ENCODE measurements around the gene SMIM23.

Gene SMIM23

GRCh38 chr5:171813813-171814490, 28.3 kb downstream of the SMIM23 start:
- DNase-seq (ENCODE audit: low read depth in 1 of 2, low spot score in 1 of 2), result no peak

- no peak for DNase-seq (ENCODE audit: low read depth in 1 of 2, low spot score in 1 of 2)
These were observed 31.0 kb downstream of the SMIM23 start for GRCh38 chr5:171816666-171817065.

GRCh38 chr5:171820561-171820960, 34.9 kb downstream of the SMIM23 start:
- no peak for DNase-seq (ENCODE audit: low read depth in 1 of 2, low spot score in 1 of 2)

- DNase-seq (ENCODE audit: low read depth in 1 of 2, low spot score in 1 of 2), result no peak
These were observed 35.7 kb downstream of the SMIM23 start for GRCh38 chr5:171821286-171821685.

GRCh38 chr5:171823269-171823668, 37.7 kb downstream of the SMIM23 start:
- no peak for DNase-seq (ENCODE audit: low read depth in 1 of 2, low spot score in 1 of 2)

GRCh38 chr5:171825051-171825450, 39.4 kb downstream of the SMIM23 start:
- no peak for DNase-seq (ENCODE audit: low read depth in 1 of 2, low spot score in 1 of 2)

- no peak for DNase-seq (ENCODE audit: low read depth in 1 of 2, low spot score in 1 of 2)
These were observed 40.5 kb downstream of the SMIM23 start for GRCh38 chr5:171826132-171826531.

GRCh38 chr5:171827162-171827561, 41.5 kb downstream of the SMIM23 start:
- DNase-seq (ENCODE audit: low read depth in 1 of 2, low spot score in 1 of 2), result no peak

- no peak for DNase-seq (ENCODE audit: low read depth in 1 of 2, low spot score in 1 of 2)
These were observed 45.1 kb downstream of the SMIM23 start for GRCh38 chr5:171830686-171831085.

- DNase-seq (ENCODE audit: low read depth in 1 of 2, low spot score in 1 of 2), result no peak
These were observed 47.2 kb downstream of the SMIM23 start for GRCh38 chr5:171832775-171833174.

GRCh38 chr5:171834461-171834860, 48.8 kb downstream of the SMIM23 start:
- DNase-seq (ENCODE audit: low read depth in 1 of 2, low spot score in 1 of 2), result no peak

GRCh38 chr5:171835066-171835465, 49.4 kb downstream of the SMIM23 start:
- no peak for DNase-seq (ENCODE audit: low read depth in 1 of 2, low spot score in 1 of 2)

GRCh38 chr5:171837522-171837921, 51.9 kb downstream of the SMIM23 start:
- DNase-seq (ENCODE audit: low read depth in 1 of 2, low spot score in 1 of 2), result no peak

GRCh38 chr5:171838066-171838465, 52.4 kb downstream of the SMIM23 start:
- DNase-seq (ENCODE audit: low read depth in 1 of 2, low spot score in 1 of 2), result no peak

GRCh38 chr5:171839112-171839511, 53.5 kb downstream of the SMIM23 start:
- no peak for DNase-seq (ENCODE audit: low read depth in 1 of 2, low spot score in 1 of 2)

GRCh38 chr5:171840066-171840465, 54.4 kb downstream of the SMIM23 start:
- DNase-seq (ENCODE audit: low read depth in 1 of 2, low spot score in 1 of 2), result no peak

Measured in activated CD4-positive, alpha-beta T cell treated with anti-CD3 and anti-CD28 coated beads, Interleukin-2, amount 50 U/mL, for 24 hours (primary cell).